Stimulated activated naive CD8-positive, alpha-beta T cell treated with anti-CD3 and anti-CD28 coated beads, Interleukin-15, amount 100 ng/mL, for 72 hours (primary cell): Measurements from ENCODE around the gene EDAR.
A peak's percentile ranks its signal among the peaks of the same experiment; 100 is the strongest.

Experiments used
- ATAC-seq: fragments of 150-1000 bp; cut with Tn5 transposase; 2 replicates; pipeline ENCODE4 v1.10.0; 2021; ENCODE audit warnings: mild to moderate bottlenecking, moderate library complexity
- DNase-seq, 2 donors: peaks; one replicate each; pipeline ENCODE4 v3.0.0; 2021 to 2022
- H3K27ac Mint-ChIP-seq, 2 donors: one replicate each; pipeline ENCODE4 v1.8.0; 2022; ENCODE audit warnings: mild to moderate bottlenecking in 2 of 2, mixed read lengths in 2 of 2, moderate library complexity in 2 of 2
- H3K27me3 Mint-ChIP-seq: one replicate; pipeline ENCODE4 v1.8.0; 2022; ENCODE audit warnings: mixed read lengths
- H3K4me1 Mint-ChIP-seq: one replicate; pipeline ENCODE4 v1.8.0; 2022; ENCODE audit warnings: mild to moderate bottlenecking, mixed read lengths
- H3K4me3 Mint-ChIP-seq, 2 donors: one replicate each; pipeline ENCODE4 v1.8.0; 2022; ENCODE audit warnings: mild to moderate bottlenecking in 2 of 2, mixed read lengths in 2 of 2, moderate library complexity in 1 of 2
- H3K9me3 Mint-ChIP-seq, 2 donors: one replicate each; pipeline ENCODE4 v1.8.0; 2022; ENCODE audit warnings: mixed read lengths in 2 of 2

The EDAR gene

GRCh38 chr2:108988796-108989713 lies at the start of gene EDAR:
Gene EDAR (minus strand): TSS chr2:108989220. CDS start chr2:108931014, 58,206 bp downstream.
- peak; percentile 41 to 48 for DNase-seq
- Mint-ChIP-seq H3K4me1 (peaks cover 38% of the 10 kb centered on the region), H3K4me3 (peak within 1 kb of the TSS; percentile 75 to 84), H3K9me3 (no peaks in the 10 kb centered on the region), H3K27me3 (no peaks in the 10 kb centered on the region), H3K27ac (peak within 1 kb of the TSS in 1 of 2 donors; percentile 63)
- peak; percentile 81 for ATAC-seq

GRCh38 chr2:109033171-109033570 lies 44.2 kb upstream of the EDAR start:
- DNase-seq (no peak), ATAC-seq (no peak)
- Mint-ChIP-seq H3K4me1 (peaks cover 59% of the 10 kb centered on the region), H3K9me3 (peaks cover 5 to 6% of the 10 kb centered on the region in 2 donors), H3K4me3 (peak overlapping the region in 1 of 2 donors; percentile 54), H3K27me3 (no peaks in the 10 kb centered on the region), H3K27ac (no peak overlapping the region)

- H3K27ac Mint-ChIP-seq: peak overlapping the region; percentile 92 to 96
- DNase-seq (peak; percentile 32 to 40), ATAC-seq (peak; percentile 60)
- H3K27me3 Mint-ChIP-seq: no peaks in the 10 kb centered on the region
- H3K4me1 Mint-ChIP-seq: peaks cover 65% of the 10 kb centered on the region
- peak overlapping the region; percentile 85 to 93 for H3K4me3 Mint-ChIP-seq
- peaks cover 5 to 6% of the 10 kb centered on the region in 2 donors for H3K9me3 Mint-ChIP-seq
These were observed 43.3 kb upstream of the EDAR start for GRCh38 chr2:109032229-109032820.

GRCh38 chr2:109031476-109032228 lies 42.6 kb upstream of the EDAR start:
- DNase-seq: peak; percentile 70 to 79
- H3K27me3 Mint-ChIP-seq: no peaks in the 10 kb centered on the region
- ATAC-seq: peak; percentile 81
- peaks cover 65% of the 10 kb centered on the region for H3K4me1 Mint-ChIP-seq
- peaks cover 5 to 6% of the 10 kb centered on the region in 2 donors for H3K9me3 Mint-ChIP-seq
- peak overlapping the region; percentile 85 to 93 for H3K4me3 Mint-ChIP-seq
- H3K27ac Mint-ChIP-seq: peak overlapping the region; percentile 92 to 96

- Mint-ChIP-seq H3K4me1 (peaks cover 65% of the 10 kb centered on the region), H3K9me3 (peaks cover 5 to 6% of the 10 kb centered on the region in 2 donors), H3K27ac (peak overlapping the region; percentile 74 to 91), H3K27me3 (no peaks in the 10 kb centered on the region), H3K4me3 (peak overlapping the region; percentile 85 to 93)
- DNase-seq: peak in 1 of 2 donors; percentile 33
- peak; percentile 34 for ATAC-seq
These were observed 42.0 kb upstream of the EDAR start for GRCh38 chr2:109030870-109031475.

- Mint-ChIP-seq H3K27ac (no peak overlapping the region), H3K27me3 (no peaks in the 10 kb centered on the region), H3K4me3 (no peak overlapping the region), H3K4me1 (peaks cover 52% of the 10 kb centered on the region), H3K9me3 (peaks cover 5 to 6% of the 10 kb centered on the region in 2 donors)
- ATAC-seq (no peak), DNase-seq (no peak)
These were observed 40.6 kb upstream of the EDAR start for GRCh38 chr2:109029490-109030201.

- Mint-ChIP-seq H3K27me3 (no peaks in the 10 kb centered on the region), H3K4me1 (peaks cover 49% of the 10 kb centered on the region), H3K9me3 (peaks cover 5 to 6% of the 10 kb centered on the region in 2 donors), H3K4me3 (no peak overlapping the region), H3K27ac (no peak overlapping the region)
- DNase-seq: no peak
- ATAC-seq: no peak
These were observed 39.9 kb upstream of the EDAR start for GRCh38 chr2:109028738-109029489.

- peaks cover 46% of the 10 kb centered on the region for H3K4me1 Mint-ChIP-seq
- H3K4me3 Mint-ChIP-seq: no peak overlapping the region
- peaks cover 2 to 4% of the 10 kb centered on the region in 2 donors for H3K9me3 Mint-ChIP-seq
- H3K27ac Mint-ChIP-seq: no peak overlapping the region
- no peak for ATAC-seq
- no peak for DNase-seq
- H3K27me3 Mint-ChIP-seq: no peaks in the 10 kb centered on the region
These were observed 39.3 kb upstream of the EDAR start for GRCh38 chr2:109028277-109028676.

- no peaks in the 10 kb centered on the region for H3K9me3 Mint-ChIP-seq
- H3K4me3 Mint-ChIP-seq: no peak overlapping the region
- no peak for DNase-seq
- H3K27me3 Mint-ChIP-seq: no peaks in the 10 kb centered on the region
- no peak overlapping the region for H3K27ac Mint-ChIP-seq
- H3K4me1 Mint-ChIP-seq: peaks cover 40% of the 10 kb centered on the region
- ATAC-seq: no peak
These were observed 38.7 kb upstream of the EDAR start for GRCh38 chr2:109027702-109028101.

- Mint-ChIP-seq H3K9me3 (no peaks in the 10 kb centered on the region), H3K4me1 (peaks cover 28% of the 10 kb centered on the region), H3K27ac (no peak overlapping the region), H3K27me3 (no peaks in the 10 kb centered on the region), H3K4me3 (no peak overlapping the region)
- no peak for ATAC-seq
- DNase-seq: no peak
These were observed 35.5 kb upstream of the EDAR start for GRCh38 chr2:109024477-109024876.

GRCh38 chr2:109021895-109022300 lies 32.9 kb upstream of the EDAR start:
- ATAC-seq: no peak
- no peak for DNase-seq
- Mint-ChIP-seq H3K4me1 (peaks cover 20% of the 10 kb centered on the region), H3K27me3 (no peaks in the 10 kb centered on the region), H3K4me3 (no peak overlapping the region), H3K9me3 (no peaks in the 10 kb centered on the region), H3K27ac (no peak overlapping the region)

GRCh38 chr2:109020217-109020637 lies 31.2 kb upstream of the EDAR start:
- no peak overlapping the region for H3K4me3 Mint-ChIP-seq
- ATAC-seq (peak; percentile 59), DNase-seq (no peak)
- peaks cover 20% of the 10 kb centered on the region for H3K4me1 Mint-ChIP-seq
- H3K27me3 Mint-ChIP-seq: no peaks in the 10 kb centered on the region
- H3K27ac Mint-ChIP-seq: peak overlapping the region in 1 of 2 donors; percentile 19
- no peaks in the 10 kb centered on the region for H3K9me3 Mint-ChIP-seq

- H3K4me1 Mint-ChIP-seq: peaks cover 20% of the 10 kb centered on the region
- H3K27ac Mint-ChIP-seq: no peak overlapping the region
- ATAC-seq (no peak), DNase-seq (no peak)
- no peak overlapping the region for H3K4me3 Mint-ChIP-seq
- no peaks in the 10 kb centered on the region for H3K9me3 Mint-ChIP-seq
- H3K27me3 Mint-ChIP-seq: no peaks in the 10 kb centered on the region
These were observed 29.4 kb upstream of the EDAR start for GRCh38 chr2:109018452-109018851.

GRCh38 chr2:109017017-109017416 lies 28.0 kb upstream of the EDAR start:
- Mint-ChIP-seq H3K4me1 (peaks cover 20% of the 10 kb centered on the region), H3K9me3 (no peaks in the 10 kb centered on the region), H3K27ac (peak overlapping the region in 1 of 2 donors; percentile 23), H3K4me3 (no peak overlapping the region), H3K27me3 (no peaks in the 10 kb centered on the region)
- no peak for DNase-seq
- no peak for ATAC-seq
